DMS53 treated with DMSO at 0.1 percent for 48 hours (cell line): Measurements from ENCODE around the gene HEG1.

Experiments used
- DNase-seq: peaks from one replicate; lab custom pipeline; 2025; ENCODE audit not compliant: unreplicated experiment; lab: John Stamatoyannopoulos, UW

HEG1 gene

GRCh38 chr3:125051715-125052581, 3.8 kb downstream of the HEG1 start:
- DNase-seq: no peak

- DNase-seq: no peak
These were observed 4.6 kb downstream of the HEG1 start for GRCh38 chr3:125051205-125051604.

- no peak for DNase-seq
These were observed 5.2 kb downstream of the HEG1 start for GRCh38 chr3:125050488-125051090.

GRCh38 chr3:125048282-125048681, 7.5 kb downstream of the HEG1 start:
- DNase-seq: no peak

- DNase-seq: no peak
These were observed 9.8 kb downstream of the HEG1 start for GRCh38 chr3:125045965-125046364.

- no peak for DNase-seq
These were observed 10.6 kb downstream of the HEG1 start for GRCh38 chr3:125045194-125045593.

- DNase-seq: no peak
These were observed 12.1 kb downstream of the HEG1 start for GRCh38 chr3:125043599-125044151.

GRCh38 chr3:125042725-125043406, 12.9 kb downstream of the HEG1 start:
- no peak for DNase-seq

GRCh38 chr3:125039131-125040100, 16.4 kb downstream of the HEG1 start:
- DNase-seq: no peak

GRCh38 chr3:125037498-125038150, 18.2 kb downstream of the HEG1 start:
- DNase-seq: no peak

GRCh38 chr3:125035217-125035616, 20.6 kb downstream of the HEG1 start:
- no peak for DNase-seq

GRCh38 chr3:125033616-125034015, 22.2 kb downstream of the HEG1 start:
- DNase-seq: no peak

- no peak for DNase-seq
These were observed 22.7 kb downstream of the HEG1 start for GRCh38 chr3:125033135-125033534.

GRCh38 chr3:125032683-125033082, 23.1 kb downstream of the HEG1 start:
- no peak for DNase-seq

GRCh38 chr3:125032100-125032643, 23.6 kb downstream of the HEG1 start:
- no peak for DNase-seq

- no peak for DNase-seq
These were observed 24.3 kb downstream of the HEG1 start for GRCh38 chr3:125031544-125031943.

GRCh38 chr3:125028657-125029056, 27.1 kb downstream of the HEG1 start:
- DNase-seq: no peak

GRCh38 chr3:125025642-125026041, 30.2 kb downstream of the HEG1 start:
- no peak for DNase-seq

- no peak for DNase-seq
These were observed 31.0 kb downstream of the HEG1 start for GRCh38 chr3:125024817-125025216.
